Right renal pelvis (tissue), 4 donors: Measurements from ENCODE around the gene GRIK3. TPM values are rescaled to one million over a fixed set of nuclear protein-coding genes. Genes with fewer than 3 reads are reported as not detected.
"Not testable (repeated sequence)": the region's sequence is repeated elsewhere in the genome, so short reads cannot be mapped to it uniquely, and the experiment has no call there.

ENCODE experiments used
- DNase-seq, 4 donors: peaks; one replicate each; pipeline ENCODE4 v3.0.0-alpha.2; 2013; ENCODE audit warnings: low read depth in 4 of 4, low spot score in 3 of 4, missing footprints in 1 of 4
- polyA plus RNA-seq, 4 donors: library from polyadenylated mRNA; unstranded; fragments of 120-200 nt; gene quantifications; one replicate each; pipeline ENCODE4 v1.2.1, GENCODE V29; 2013; ENCODE audit not compliant: insufficient read length in 4 of 4

GRIK3 gene
- polyA plus RNA-seq, 4 donors = 3.0 to 4.2 (median 3.4) TPM

- DNase-seq = no peak
Measured at GRCh38 chr1:36948147-36948546, 86.2 kb downstream of the GRIK3 start.

- DNase-seq = no peak
Measured at GRCh38 chr1:36947384-36947783, 86.9 kb downstream of the GRIK3 start.

GRCh38 chr1:36944883-36945282 is 89.4 kb downstream of the GRIK3 start:
- no peak for DNase-seq

GRCh38 chr1:36942148-36942547 is 92.2 kb downstream of the GRIK3 start:
- DNase-seq = no peak

GRCh38 chr1:36941316-36941978 is 92.9 kb downstream of the GRIK3 start:
- DNase-seq = no peak

- DNase-seq = no peak
Measured at GRCh38 chr1:36938819-36939218, 95.5 kb downstream of the GRIK3 start.

GRCh38 chr1:36937371-36937770 is 96.9 kb downstream of the GRIK3 start:
- no peak for DNase-seq

- no peak for DNase-seq
Measured at GRCh38 chr1:36934061-36934460, 100.3 kb downstream of the GRIK3 start.

- no peak for DNase-seq
Measured at GRCh38 chr1:36927826-36928225, 106.5 kb downstream of the GRIK3 start.

- no peak for DNase-seq
Measured at GRCh38 chr1:36925251-36925650, 109.1 kb downstream of the GRIK3 start.

GRCh38 chr1:36924282-36924811 is 110.0 kb downstream of the GRIK3 start:
- DNase-seq = peak; percentile 73 to 83 (median 76)

GRCh38 chr1:36922593-36923426 is 111.5 kb downstream of the GRIK3 start:
- DNase-seq = no peak

- DNase-seq = no peak
Measured at GRCh38 chr1:36922071-36922470, 112.2 kb downstream of the GRIK3 start.

- no peak for DNase-seq
Measured at GRCh38 chr1:36920801-36921405, 113.4 kb downstream of the GRIK3 start.

GRCh38 chr1:36920371-36920770 is 113.9 kb downstream of the GRIK3 start:
- no peak for DNase-seq

GRCh38 chr1:36919491-36920145 is 114.7 kb downstream of the GRIK3 start:
- no peak for DNase-seq

- DNase-seq = no peak
Measured at GRCh38 chr1:36918604-36919003, 115.7 kb downstream of the GRIK3 start.

GRCh38 chr1:36916542-36916941 is 117.8 kb downstream of the GRIK3 start:
- not testable (repeated sequence) for DNase-seq

- DNase-seq = no peak
Measured at GRCh38 chr1:36913484-36914060, 120.7 kb downstream of the GRIK3 start.

GRCh38 chr1:36913016-36913415 is 121.3 kb downstream of the GRIK3 start:
- no peak for DNase-seq
